CD8-positive, alpha-beta memory T cell (primary cell): Measurements from ENCODE around the gene CEMIP2. TPM values are rescaled to one million over a fixed set of nuclear protein-coding genes. Genes with fewer than 3 reads are reported as not detected.

Experiments
- CTCF ChIA-PET: fragments of 350-600 bp; sonication (Branson Sonifier 250); formaldehyde crosslinking; loops from one replicate; lab custom pipeline; 2021; ENCODE audit warnings: antibody characterized with exemption; lab: Charles Lee
- POLR2A ChIA-PET: fragments of 350-600 bp; sonication (Branson Sonifier 250); formaldehyde crosslinking; loops from one replicate; lab custom pipeline; 2021; ENCODE audit warnings: antibody characterized with exemption; lab: Charles Lee
- DNase-seq, 5 donors: peaks; one replicate each; pipeline versions ENCODE4 v3.0.0 to v3.0.0-alpha.2; 2020 to 2022; ENCODE audit warnings: mixed read lengths in 1 of 5
- H3K27ac ChIP-seq: one replicate; pipeline ENCODE4 v1.7.0; 2013; ENCODE audit warnings: low read depth, mild to moderate bottlenecking, low read length, moderate library complexity
- H3K27me3 ChIP-seq: 2 replicates; pipeline ENCODE4 v1.7.0; 2013; ENCODE audit warnings: low read length, mild to moderate bottlenecking; ENCODE audit not compliant: insufficient read depth, poor library complexity, severe bottlenecking
- H3K36me3 ChIP-seq: 2 replicates; pipeline ENCODE4 v1.7.0; 2013; ENCODE audit warnings: mild to moderate bottlenecking, low read length, moderate library complexity; ENCODE audit not compliant: insufficient read depth
- H3K4me1 ChIP-seq: 2 replicates; pipeline ENCODE4 v1.7.0; 2013; ENCODE audit warnings: mild to moderate bottlenecking, low read length, moderate library complexity; ENCODE audit not compliant: insufficient read depth
- H3K4me3 ChIP-seq: 2 replicates; pipeline ENCODE4 v1.7.0; 2013; ENCODE audit warnings: mild to moderate bottlenecking, low read length
- H3K9me3 ChIP-seq: 2 replicates; pipeline ENCODE4 v1.7.0; 2013; ENCODE audit warnings: mild to moderate bottlenecking, low read length
- H3K27ac Mint-ChIP-seq, 8 donors: one replicate each; pipeline ENCODE4 v1.8.0; 2020 to 2021; ENCODE audit warnings: mixed read lengths in 8 of 8, mild to moderate bottlenecking in 6 of 8, inconsistent platforms in 3 of 8, moderate library complexity in 3 of 8
- H3K27me3 Mint-ChIP-seq, 2 donors: one replicate each; pipeline ENCODE4 v1.8.0; 2020 to 2021; ENCODE audit warnings: mixed read lengths in 2 of 2, mild to moderate bottlenecking in 1 of 2, moderate library complexity in 1 of 2
- H3K36me3 Mint-ChIP-seq, 3 donors: one replicate each; pipeline ENCODE4 v1.8.0; 2020 to 2021; ENCODE audit warnings: mixed read lengths in 3 of 3, inconsistent platforms in 1 of 3, mild to moderate bottlenecking in 1 of 3
- H3K4me1 Mint-ChIP-seq, 3 donors: one replicate each; pipeline ENCODE4 v1.8.0; 2020 to 2021; ENCODE audit warnings: mixed read lengths in 3 of 3, inconsistent platforms in 1 of 3, mild to moderate bottlenecking in 1 of 3
- H3K4me3 Mint-ChIP-seq, 7 donors: one replicate each; pipeline ENCODE4 v1.8.0; 2020 to 2021; ENCODE audit warnings: mixed read lengths in 7 of 7, mild to moderate bottlenecking in 6 of 7, moderate library complexity in 4 of 7, inconsistent platforms in 2 of 7
- H3K9me3 Mint-ChIP-seq, 5 donors: one replicate each; pipeline ENCODE4 v1.8.0; 2020 to 2022; ENCODE audit warnings: mixed read lengths in 5 of 5, mild to moderate bottlenecking in 3 of 5, moderate library complexity in 2 of 5, inconsistent platforms in 1 of 5
- polyA plus RNA-seq: library from polyadenylated mRNA; unstranded; fragments of 300-500 nt; fragmentation: Illumina TruSeq; gene quantifications from one replicate; pipeline ENCODE4 v1.2.3, GENCODE V29; 2021
- total RNA-seq, 2 experiments: library from RNA; stranded (reverse); gene quantifications; one replicate each; pipeline ENCODE4 v1.2.3, GENCODE V29; 2021

Gene CEMIP2
- total and polyA plus RNA-seq, 3 experiments from 2014 or later: 8.8 to 75.5 (median 74.1) TPM

DNA sequence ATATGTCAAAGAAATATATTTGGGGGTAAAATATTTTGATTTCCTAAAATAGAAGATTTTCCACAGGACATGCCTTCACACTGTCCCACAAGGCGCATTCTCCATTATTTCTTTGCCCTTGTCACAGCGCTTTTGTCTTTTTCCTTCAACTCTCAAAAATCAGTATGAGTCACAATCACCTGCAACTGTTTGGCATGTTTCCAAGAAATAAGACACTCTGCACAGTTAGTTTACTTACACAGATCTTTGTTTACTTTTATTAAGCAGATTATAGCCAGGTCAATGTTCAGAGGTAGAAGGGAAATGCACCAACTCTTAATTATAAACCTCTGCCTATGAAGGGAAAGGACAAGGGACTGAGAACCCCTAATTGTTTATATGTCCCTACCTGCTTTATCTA lies 9.5 kb downstream of the CEMIP2 start:
- Mint-ChIP-seq H3K9me3 (no peaks in the 10 kb centered on the region), H3K4me3 (peak overlapping the region in 1 of 7 donors; percentile 9), H3K27ac (no peak overlapping the region), H3K27me3 (peaks cover 0 to 1% of the 10 kb centered on the region in 2 donors), H3K4me1 (peaks cover 71 to 96% (median 92%) of the 10 kb centered on the region in 3 donors), H3K36me3 (peaks cover 0 to 26% (median 1%) of the 10 kb centered on the region in 3 donors)
- Histone ChIP-seq H3K4me3 (no peak overlapping the region), H3K9me3 (no peaks in the 10 kb centered on the region), H3K27ac (no peak overlapping the region), H3K4me1 (peaks cover 59% of the 10 kb centered on the region), H3K27me3 (no peaks in the 10 kb centered on the region), H3K36me3 (no peaks in the 10 kb centered on the region)
- no peak for DNase-seq
- CTCF ChIA-PET: interaction anchor here (1.5 kb wide), 1 partner anchor 57 kb away, joined by 3 read pairs; no protein-coding TSS in a partner anchor
- POLR2A ChIA-PET: no interaction called here

DNA sequence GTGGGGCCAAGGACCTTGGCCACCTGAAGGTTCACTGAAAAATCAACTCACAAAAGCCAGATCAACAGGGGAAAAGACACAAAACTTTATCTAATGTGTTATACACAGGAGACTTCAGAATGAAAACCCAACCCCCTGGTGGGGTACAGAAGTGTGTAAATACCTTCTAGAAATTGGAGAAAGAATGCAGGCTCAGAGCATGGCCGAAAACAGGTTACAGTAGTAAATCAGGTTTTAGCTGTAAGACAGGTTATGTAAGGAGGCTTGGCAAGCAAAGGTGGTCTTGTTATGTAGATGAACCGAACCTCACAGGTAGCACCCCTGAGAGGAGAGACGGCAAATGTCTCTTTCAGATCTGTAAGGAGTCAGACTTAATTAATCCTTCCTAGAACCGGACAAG lies 10.0 kb downstream of the CEMIP2 start:
- Histone ChIP-seq H3K4me1 (peaks cover 55% of the 10 kb centered on the region), H3K9me3 (no peaks in the 10 kb centered on the region), H3K36me3 (no peaks in the 10 kb centered on the region), H3K27ac (no peak overlapping the region), H3K27me3 (no peaks in the 10 kb centered on the region), H3K4me3 (no peak overlapping the region)
- peaks cover 0 to 1% of the 10 kb centered on the region in 2 donors for H3K27me3 Mint-ChIP-seq
- H3K36me3 Mint-ChIP-seq: peaks cover 0 to 26% (median 1%) of the 10 kb centered on the region in 3 donors
- CTCF ChIA-PET: no interaction called here
- POLR2A ChIA-PET: no interaction called here
- H3K27ac Mint-ChIP-seq: peak overlapping the region in 2 of 8 donors; percentile 39 to 43
- peak overlapping the region in 2 of 7 donors; percentile 2 to 16 for H3K4me3 Mint-ChIP-seq
- DNase-seq: no peak
- H3K4me1 Mint-ChIP-seq: peaks cover 67 to 94% (median 89%) of the 10 kb centered on the region in 3 donors
- no peaks in the 10 kb centered on the region for H3K9me3 Mint-ChIP-seq

DNA sequence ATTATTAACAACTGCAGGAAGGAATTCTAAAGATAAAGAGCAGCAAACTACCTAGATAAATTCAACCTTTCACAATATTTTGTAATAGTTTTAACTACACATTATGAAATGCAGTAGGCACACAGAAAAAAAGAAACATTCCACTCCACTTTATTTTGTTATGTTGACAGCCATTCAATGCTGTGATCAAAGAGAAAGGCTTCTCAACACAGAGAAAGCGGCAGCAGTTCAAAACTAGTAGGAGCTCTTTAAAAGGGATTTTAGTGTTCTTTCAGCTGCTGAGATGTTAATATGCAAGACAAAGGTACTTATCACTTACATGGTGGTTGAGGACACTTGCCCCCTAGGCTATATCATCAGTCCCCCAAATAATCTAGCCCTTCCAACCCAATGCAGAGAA lies 11.6 kb downstream of the CEMIP2 start:
- Mint-ChIP-seq H3K9me3 (no peaks in the 10 kb centered on the region), H3K27ac (no peak overlapping the region), H3K36me3 (peaks cover 0 to 23% (median 3%) of the 10 kb centered on the region in 3 donors), H3K4me3 (peak overlapping the region in 1 of 7 donors; percentile 22), H3K27me3 (peaks cover 0 to 1% of the 10 kb centered on the region in 2 donors), H3K4me1 (peaks cover 68 to 92% (median 88%) of the 10 kb centered on the region in 3 donors)
- Histone ChIP-seq H3K4me1 (peaks cover 53% of the 10 kb centered on the region), H3K27ac (no peak overlapping the region), H3K36me3 (no peaks in the 10 kb centered on the region), H3K9me3 (no peaks in the 10 kb centered on the region), H3K27me3 (no peaks in the 10 kb centered on the region), H3K4me3 (no peak overlapping the region)
- ChIA-PET POLR2A (no interaction called here), CTCF (interaction anchor here (1.2 kb wide), 1 partner anchor 11 kb away, joined by 3 read pairs; no protein-coding TSS in a partner anchor)
- DNase-seq: no peak

DNA sequence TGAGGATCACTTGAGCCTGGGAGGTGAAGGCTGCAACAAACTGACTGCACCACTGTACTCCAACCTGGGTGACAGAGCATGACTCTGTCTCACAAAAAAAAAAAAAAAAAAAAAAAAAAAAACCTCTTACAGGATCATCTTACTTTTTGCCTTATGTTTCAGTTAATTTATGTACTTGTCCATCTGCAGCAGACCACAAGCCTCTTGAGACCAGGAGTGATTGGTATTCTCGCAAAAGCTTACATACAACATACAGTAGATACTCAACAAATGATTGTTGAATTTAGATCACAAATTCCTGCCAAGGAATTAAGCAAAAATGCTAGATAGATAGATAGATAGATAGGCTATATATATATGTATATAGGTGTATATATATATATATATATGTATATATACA lies 12.4 kb downstream of the CEMIP2 start:
- H3K4me1 Mint-ChIP-seq: peaks cover 65 to 90% (median 85%) of the 10 kb centered on the region in 3 donors
- H3K36me3 Mint-ChIP-seq: peaks cover 0 to 24% (median 4%) of the 10 kb centered on the region in 3 donors
- no peaks in the 10 kb centered on the region for H3K9me3 ChIP-seq
- H3K27ac ChIP-seq: no peak overlapping the region
- H3K9me3 Mint-ChIP-seq: no peaks in the 10 kb centered on the region
- no peaks in the 10 kb centered on the region for H3K27me3 ChIP-seq
- CTCF ChIA-PET: interaction anchor here (1.2 to 1.5 kb wide), 2 partner anchors 11 to 39 kb away, joined by 3 read pairs; no protein-coding TSS in a partner anchor
- H3K27me3 Mint-ChIP-seq: peaks cover 0 to under 1% of the 10 kb centered on the region in 2 donors
- H3K27ac Mint-ChIP-seq: no peak overlapping the region
- POLR2A ChIA-PET: no interaction called here
- H3K36me3 ChIP-seq: no peaks in the 10 kb centered on the region
- peaks cover 44% of the 10 kb centered on the region for H3K4me1 ChIP-seq
- no peak overlapping the region for H3K4me3 Mint-ChIP-seq
- no peak for DNase-seq
- no peak overlapping the region for H3K4me3 ChIP-seq

DNA sequence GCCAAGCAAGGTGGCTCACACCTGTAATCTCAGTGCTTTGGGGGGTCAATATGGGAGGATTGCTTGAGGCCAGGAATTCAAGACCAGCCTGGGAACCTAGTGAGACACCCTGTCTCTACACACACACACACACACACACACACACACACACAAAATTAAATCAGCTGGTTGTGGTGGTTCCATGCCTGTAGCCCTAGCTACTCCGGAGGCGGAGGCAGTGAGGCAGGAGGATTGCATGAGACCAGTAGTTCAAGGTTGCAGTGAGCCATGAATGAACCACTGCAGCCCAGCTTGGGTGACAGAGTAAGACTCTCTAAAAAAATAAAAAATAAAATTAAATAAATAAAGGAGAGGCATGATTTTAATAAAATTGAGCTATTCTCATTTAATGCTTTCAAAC lies 13.1 kb downstream of the CEMIP2 start:
- Mint-ChIP-seq H3K4me1 (peaks cover 60 to 83% (median 79%) of the 10 kb centered on the region in 3 donors), H3K27ac (no peak overlapping the region)
- CTCF ChIA-PET: interaction anchor here (1.2 to 1.5 kb wide), 2 partner anchors 12 to 39 kb away, joined by 3 read pairs; no protein-coding TSS in a partner anchor

DNA sequence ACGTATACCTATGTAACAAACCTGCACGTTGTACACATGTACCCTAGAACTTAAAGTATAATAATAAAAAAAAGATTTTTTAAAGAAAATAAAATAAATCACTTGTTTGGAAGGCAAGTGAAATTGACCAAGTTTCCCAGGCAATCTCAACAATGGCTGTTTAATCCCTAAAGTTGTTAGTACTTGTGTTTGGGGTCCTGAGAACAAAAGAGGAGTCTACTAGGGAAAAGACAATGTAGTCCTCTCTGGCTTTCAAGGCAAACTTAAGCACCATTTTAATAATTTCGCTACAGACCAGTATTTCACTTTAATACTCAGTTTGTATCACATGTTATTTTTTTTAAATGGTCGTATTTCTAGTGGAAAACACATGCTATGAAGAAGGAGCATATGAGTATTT lies 14.2 kb downstream of the CEMIP2 start:
- ChIA-PET POLR2A (no interaction called here), CTCF (no interaction called here)
- Mint-ChIP-seq H3K27ac (no peak overlapping the region), H3K27me3 (no peaks in the 10 kb centered on the region), H3K36me3 (peaks cover 4 to 30% (median 11%) of the 10 kb centered on the region in 3 donors), H3K4me3 (no peak overlapping the region), H3K9me3 (no peaks in the 10 kb centered on the region), H3K4me1 (peaks cover 59 to 82% (median 79%) of the 10 kb centered on the region in 3 donors)
- Histone ChIP-seq H3K4me1 (peaks cover 38% of the 10 kb centered on the region), H3K4me3 (no peak overlapping the region), H3K9me3 (no peaks in the 10 kb centered on the region), H3K27me3 (no peaks in the 10 kb centered on the region), H3K27ac (no peak overlapping the region), H3K36me3 (peaks cover under 1% of the 10 kb centered on the region)
- DNase-seq: no peak

More for the DNA sequence above, 13.1 kb downstream of the CEMIP2 start:
- H3K27ac ChIP-seq: no peak overlapping the region
- no peaks in the 10 kb centered on the region for H3K27me3 Mint-ChIP-seq
- H3K36me3 ChIP-seq: no peaks in the 10 kb centered on the region
- no peak overlapping the region for H3K4me3 Mint-ChIP-seq
- H3K4me3 ChIP-seq: no peak overlapping the region
- H3K4me1 ChIP-seq: peaks cover 41% of the 10 kb centered on the region
- H3K9me3 Mint-ChIP-seq: no peaks in the 10 kb centered on the region
- no peaks in the 10 kb centered on the region for H3K27me3 ChIP-seq
- POLR2A ChIA-PET: no interaction called here
- H3K36me3 Mint-ChIP-seq: peaks cover 0 to 24% (median 4%) of the 10 kb centered on the region in 3 donors
- no peak for DNase-seq
- H3K9me3 ChIP-seq: no peaks in the 10 kb centered on the region

DNA sequence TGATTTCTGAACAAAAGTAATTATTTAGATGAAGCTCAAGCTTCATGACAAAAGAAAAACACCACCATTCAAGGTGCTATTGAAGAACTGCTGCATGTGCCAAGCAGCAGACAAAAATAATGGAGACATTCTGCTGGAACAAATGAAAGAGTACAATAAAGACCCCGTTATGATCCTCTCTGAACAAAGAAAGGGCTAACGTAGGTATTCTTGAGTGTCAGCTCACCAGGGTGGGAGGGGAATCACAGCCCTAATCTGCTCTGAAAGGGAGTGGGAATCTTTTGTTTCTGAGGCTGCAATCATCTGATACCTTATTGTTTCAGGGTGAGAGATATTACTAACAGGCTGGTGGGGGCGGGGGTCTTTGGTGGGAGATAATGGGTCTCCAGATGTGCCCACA lies 15.4 kb downstream of the CEMIP2 start:
- Mint-ChIP-seq H3K9me3 (no peaks in the 10 kb centered on the region), H3K27ac (no peak overlapping the region), H3K4me3 (no peak overlapping the region), H3K36me3 (peaks cover 12 to 31% (median 16%) of the 10 kb centered on the region in 3 donors), H3K27me3 (no peaks in the 10 kb centered on the region), H3K4me1 (peaks cover 51 to 78% (median 74%) of the 10 kb centered on the region in 3 donors)
- no peak overlapping the region for H3K27ac ChIP-seq
- ChIA-PET CTCF (interaction anchor here (0.9 kb wide), 1 partner anchor 272 kb away, joined by 4 read pairs; no protein-coding TSS in a partner anchor), POLR2A (no interaction called here)
- peaks cover 12% of the 10 kb centered on the region for H3K36me3 ChIP-seq
- H3K27me3 ChIP-seq: no peaks in the 10 kb centered on the region
- H3K4me1 ChIP-seq: peaks cover 27% of the 10 kb centered on the region
- no peak overlapping the region for H3K4me3 ChIP-seq
- no peaks in the 10 kb centered on the region for H3K9me3 ChIP-seq
- no peak for DNase-seq

DNA sequence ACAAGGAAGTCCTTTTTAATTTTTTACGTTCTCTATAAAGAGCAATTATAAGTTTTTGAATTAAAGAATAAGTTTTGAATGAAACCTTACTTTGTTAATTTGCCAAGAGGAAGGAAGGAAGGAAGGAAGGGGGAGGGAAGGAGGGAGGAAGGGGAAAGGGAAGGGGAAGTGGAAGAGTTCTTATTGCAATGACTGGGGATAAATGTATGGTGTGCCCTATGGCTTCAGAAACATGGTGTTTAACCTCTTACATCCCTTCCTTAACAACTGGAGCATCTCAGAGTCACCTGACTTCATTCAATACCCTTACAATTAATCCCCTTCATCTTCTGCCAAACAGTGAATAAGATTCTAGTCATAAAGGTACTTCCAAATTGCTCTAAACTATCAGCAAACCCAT lies 16.0 kb downstream of the CEMIP2 start:
- peaks cover 16% of the 10 kb centered on the region for H3K36me3 ChIP-seq
- H3K4me3 ChIP-seq: no peak overlapping the region
- CTCF ChIA-PET: interaction anchor here (0.9 to 1.2 kb wide), 2 partner anchors 68 to 273 kb away, joined by 3 to 4 read pairs; no protein-coding TSS in a partner anchor
- no peaks in the 10 kb centered on the region for H3K27me3 Mint-ChIP-seq
- no peak overlapping the region for H3K27ac ChIP-seq
- no peak for DNase-seq
- H3K4me1 ChIP-seq: peaks cover 22% of the 10 kb centered on the region
- H3K4me1 Mint-ChIP-seq: peaks cover 46 to 77% (median 71%) of the 10 kb centered on the region in 3 donors
- H3K27me3 ChIP-seq: no peaks in the 10 kb centered on the region
- peak overlapping the region in 1 of 8 donors; percentile 38 for H3K27ac Mint-ChIP-seq
- no peaks in the 10 kb centered on the region for H3K9me3 Mint-ChIP-seq
- H3K9me3 ChIP-seq: no peaks in the 10 kb centered on the region
- H3K36me3 Mint-ChIP-seq: peaks cover 17 to 37% (median 20%) of the 10 kb centered on the region in 3 donors
- POLR2A ChIA-PET: no interaction called here
- no peak overlapping the region for H3K4me3 Mint-ChIP-seq
